ENCODE results near the gene SYT5.
A peak's percentile ranks its signal among the peaks of the same experiment; 100 is the strongest.
"Not testable (repeated sequence)": the region's sequence is repeated elsewhere in the genome, so short reads cannot be mapped to it uniquely, and the experiment has no call there.

SYT5 gene

DNA sequence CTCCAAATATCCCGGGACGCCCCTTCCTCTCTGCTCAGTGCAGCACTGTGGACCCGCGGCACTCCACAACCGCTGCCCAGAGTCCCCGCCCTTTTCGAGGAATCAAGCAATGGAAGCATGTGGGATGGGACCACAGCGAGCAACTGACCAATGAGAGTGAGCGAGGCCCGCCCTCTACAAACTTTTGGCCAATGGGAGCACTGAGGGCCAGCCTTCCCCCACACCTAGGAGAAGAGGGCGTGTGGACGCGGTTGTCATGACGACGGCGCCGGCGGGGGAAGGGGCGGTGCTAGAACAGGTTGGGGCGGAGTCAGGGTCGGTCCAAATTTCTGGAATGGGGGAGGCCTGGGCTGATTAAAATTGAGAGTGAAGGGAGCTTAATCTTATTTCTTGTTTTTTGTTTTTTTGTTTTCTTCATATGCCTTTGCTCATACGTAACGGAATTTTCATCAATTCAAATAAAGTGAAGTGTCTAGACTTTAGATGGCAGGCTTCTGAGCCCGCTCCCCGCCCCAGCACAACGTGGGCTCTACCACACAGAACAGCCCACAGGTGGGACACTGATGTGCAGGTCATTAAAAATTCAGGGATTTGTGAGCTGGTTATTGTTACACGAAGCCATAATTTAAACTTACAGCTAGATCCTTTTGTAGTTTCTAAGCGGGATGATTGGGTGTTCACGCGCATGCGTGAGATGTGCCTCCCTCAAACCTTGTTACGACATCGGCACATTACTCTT lies 13.4 kb downstream of the SYT5 start, which contains the start of gene DNAAF3:
DNAAF3 (minus strand) TSS at position 84 of the 739 bp plus-strand sequence. CDS start 200 bp downstream, outside the sequence.
- DNase-seq = peak; percentile 67

DNA sequence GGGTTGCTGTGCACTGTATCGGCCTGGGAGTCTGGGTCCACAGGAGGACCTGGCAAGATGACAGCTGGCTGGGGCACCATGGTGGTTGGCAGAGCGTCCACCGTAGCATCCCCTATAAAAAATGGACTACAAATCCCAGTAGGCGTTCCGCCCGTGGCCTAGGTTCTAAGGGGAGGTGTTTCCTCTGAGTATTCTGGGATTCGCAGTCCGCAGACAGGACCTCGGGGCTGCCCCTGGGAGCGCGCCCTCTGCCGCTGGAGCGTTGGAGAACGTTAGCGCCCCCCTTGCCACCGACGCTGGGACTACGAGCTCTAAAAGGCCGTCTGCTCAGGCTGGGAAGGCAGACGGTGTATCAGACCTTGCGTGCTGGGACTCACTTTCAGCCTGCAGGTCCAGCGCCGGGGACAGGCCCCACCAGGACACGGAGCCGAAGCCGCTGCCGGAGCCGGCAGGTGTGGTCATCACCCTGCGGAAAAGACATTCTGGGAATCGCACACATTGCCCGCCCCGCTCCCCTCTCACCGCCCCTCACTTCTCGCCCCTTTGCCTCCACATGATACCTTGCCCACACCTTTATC lies 14.0 kb downstream of the SYT5 start:
- DNase-seq = peak; percentile 28

DNA sequence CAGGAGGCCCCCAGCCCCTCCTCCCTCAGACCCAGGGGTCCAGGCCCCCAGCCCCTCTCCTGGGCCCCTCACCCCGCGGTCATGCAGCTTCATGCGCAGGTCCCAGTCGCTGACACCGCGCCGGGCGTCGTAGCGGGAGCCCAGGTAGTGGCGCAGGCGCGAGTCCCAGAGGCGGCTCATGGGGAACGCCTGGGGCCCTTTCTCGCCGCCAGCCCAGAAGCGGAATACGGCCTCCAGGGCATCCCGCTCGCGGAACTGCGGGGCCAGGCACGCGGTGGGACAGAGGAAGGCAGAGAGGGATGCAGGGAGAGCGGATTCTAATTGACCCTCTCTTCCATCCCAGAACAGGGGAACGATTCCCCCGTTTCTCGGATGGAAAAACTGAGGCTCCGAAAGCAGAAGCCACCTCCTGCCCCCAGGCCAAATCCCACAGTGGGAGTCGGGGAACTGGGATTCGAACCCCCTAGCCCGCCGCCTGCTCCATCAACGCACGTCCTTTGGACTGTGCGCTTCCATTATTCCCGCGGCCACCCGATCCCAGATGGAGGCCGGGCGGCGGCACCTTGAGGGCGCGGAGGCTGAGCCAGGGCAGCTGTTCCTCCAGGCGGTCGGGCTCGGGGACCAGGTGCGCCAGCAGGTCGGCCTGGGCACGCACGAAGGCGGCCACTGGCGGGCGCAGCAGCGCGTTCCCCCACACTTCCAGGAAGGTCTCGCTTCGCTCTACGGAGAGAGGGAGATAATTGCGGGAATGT lies 18.3 kb downstream of the SYT5 start:
- no peak for DNase-seq

DNA sequence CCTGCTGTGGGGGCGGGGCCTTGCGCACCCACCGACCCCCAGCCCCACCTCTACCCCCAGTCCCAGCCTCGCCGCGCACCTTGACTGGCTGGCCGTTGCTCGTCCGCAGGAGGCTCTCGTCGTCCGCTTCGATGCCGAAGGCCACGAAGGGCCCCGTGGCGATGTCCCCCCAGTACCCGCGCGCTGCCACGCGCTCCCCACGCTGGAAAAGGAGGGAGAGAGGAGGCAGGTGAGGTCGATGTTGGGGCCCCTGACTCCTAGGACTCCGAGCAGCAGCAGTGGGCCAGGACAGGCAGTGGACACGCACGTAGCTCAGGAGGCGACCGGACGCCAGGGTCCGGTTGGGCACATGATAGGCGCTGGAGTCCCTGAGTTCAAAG lies 19.1 kb downstream of the SYT5 start:
- no peak for DNase-seq

DNA sequence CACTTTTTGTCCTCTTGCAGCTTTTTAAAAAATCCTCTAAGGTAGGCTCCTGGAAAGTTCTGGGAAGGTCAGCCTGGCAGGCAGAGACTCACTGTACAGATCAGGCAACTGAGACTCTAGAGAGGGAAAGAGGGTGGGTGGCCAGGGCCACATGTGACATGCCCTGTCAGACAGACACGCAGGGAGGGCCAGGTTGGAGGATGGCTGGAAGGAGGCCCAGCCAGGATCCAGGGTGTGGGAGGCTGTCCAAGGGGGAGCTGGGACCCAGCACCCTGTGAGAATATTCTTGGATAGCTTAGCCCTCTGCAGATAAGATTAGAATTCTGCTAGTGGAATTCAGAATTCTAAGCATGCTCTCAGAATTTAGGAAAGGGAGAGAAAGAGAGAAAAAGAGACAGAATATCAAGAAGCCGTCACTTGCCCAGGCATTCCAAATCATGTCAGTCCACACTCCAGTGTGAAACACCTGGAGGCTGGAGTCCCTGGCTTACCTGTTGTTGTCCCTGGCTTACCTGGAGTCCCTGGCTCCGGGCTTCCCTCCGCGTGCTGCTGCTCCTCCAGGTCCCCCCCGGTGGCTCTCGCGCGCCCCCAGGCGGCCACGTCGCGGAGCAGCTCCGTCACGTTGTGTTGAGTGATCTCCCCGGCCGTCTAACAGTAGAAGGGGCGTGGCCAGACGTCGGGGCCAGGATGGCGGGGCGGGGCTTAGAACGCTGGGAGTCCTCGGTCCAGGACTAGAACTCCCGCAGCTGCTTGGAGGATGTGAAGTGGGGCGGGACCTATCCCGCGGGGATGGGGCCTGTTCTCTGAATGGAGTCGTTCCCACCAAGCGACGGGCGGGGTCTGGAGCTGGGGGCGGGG lies 19.7 kb downstream of the SYT5 start:
- peak; percentile 56 for DNase-seq

DNA sequence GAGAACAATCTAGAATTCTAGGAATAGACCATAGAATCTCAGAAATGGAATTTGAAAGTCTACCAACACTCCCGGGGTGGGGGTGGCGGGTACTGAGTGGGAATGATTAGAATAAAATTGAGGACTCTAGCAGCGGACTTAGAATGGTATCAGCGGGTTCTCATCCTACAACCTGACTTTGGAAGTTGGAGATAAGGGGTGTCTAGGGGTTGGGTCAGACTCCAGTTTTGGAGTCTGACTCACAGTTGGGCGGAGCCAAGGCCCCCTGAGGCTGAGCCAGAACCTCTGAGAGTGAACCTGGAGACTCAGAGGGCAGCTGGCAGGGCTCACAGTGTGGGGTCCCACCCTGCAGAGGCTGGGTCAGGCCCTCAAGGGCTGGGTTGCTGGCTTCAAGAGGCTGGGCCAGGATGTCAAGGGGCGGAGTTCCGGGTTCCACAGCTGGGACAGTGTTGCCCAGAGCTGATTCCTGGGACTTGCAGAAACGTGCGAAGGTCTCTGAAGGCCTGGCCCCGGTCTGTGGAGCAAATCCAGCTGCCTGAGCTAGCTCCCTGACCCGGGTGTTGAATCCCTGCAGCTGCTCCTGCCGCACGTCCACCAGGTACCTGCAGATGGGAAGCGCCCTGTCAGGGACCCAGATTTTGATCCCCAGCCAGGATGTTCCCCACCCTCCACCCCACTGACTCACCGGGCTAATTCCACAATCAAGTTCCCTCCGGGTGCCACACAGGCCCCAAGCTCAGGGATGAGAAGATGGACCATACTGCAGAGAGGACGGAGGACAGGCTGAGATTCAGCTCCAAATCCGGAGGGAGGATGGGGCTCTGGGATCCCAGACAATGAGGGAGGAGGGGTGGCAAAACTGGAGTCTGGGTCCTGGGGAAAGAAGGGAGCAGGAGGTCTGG lies 21.0 kb downstream of the SYT5 start:
- no peak for DNase-seq

DNA sequence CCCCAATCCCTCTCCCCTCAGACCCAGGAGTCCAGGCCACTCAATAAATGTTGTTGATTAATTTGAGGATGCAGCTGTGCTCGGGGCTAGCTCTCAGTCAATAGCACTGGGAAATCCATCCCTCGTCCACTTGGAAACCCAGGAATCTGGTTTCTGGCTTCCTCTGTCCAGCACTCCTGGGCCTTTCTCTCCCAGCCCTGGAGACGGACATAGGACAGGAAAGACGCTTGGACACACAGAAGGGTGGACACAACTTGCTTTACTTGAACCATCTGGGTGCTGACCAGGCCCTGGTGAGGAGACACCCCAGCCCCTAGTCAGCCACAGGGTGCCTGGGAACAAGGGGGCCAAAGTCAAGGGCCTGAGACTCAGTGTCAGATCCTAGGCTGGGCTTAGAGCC lies 21.7 kb downstream of the SYT5 start:
- no peak for DNase-seq

DNA sequence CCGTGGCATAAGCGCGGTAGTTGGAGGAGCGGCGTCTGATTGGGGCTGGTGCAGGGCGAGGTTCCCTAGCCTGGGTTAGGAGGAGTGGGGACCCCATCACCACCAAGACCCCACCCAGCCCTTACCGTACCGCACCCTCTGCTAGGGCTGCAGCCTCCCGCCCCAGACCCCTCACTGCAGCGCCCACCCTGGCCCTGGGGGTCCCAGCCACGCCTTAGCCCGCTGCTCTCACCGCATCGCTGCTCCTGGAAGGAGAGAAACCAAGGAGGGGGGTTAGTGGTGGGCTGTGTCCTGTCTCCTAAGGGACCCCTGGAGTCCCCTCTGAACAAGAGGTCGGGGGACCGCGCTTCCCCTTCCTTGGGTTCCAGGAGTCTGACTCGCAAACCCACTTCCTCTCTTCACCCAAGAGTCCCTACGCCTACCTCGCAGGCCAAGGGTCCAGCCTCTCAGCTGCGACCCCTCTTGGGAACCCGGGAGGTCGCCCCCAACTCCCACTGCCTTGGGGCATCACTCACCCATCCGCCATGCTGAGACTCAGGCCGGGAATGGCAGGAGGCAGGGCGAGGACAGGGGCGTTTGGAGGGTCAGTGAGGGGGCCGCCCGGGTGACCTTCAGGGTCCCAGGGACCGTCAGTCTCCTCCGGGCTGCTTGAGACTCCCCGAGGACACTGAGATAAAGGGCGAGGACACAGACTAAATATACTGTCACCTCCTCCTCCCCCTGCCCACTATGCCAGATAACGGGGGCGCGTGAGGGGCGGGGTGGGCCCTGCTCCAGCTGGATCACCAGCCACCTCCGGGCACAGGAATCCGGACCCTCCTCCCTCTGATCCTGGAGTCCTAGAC lies 22.8 kb downstream of the SYT5 start, which contains the start of gene TNNI3:
TNNI3 (minus strand) TSS at position 669 of the 845 bp plus-strand sequence; CDS start at position 526, 143 bp downstream.
- no peak for DNase-seq

DNA sequence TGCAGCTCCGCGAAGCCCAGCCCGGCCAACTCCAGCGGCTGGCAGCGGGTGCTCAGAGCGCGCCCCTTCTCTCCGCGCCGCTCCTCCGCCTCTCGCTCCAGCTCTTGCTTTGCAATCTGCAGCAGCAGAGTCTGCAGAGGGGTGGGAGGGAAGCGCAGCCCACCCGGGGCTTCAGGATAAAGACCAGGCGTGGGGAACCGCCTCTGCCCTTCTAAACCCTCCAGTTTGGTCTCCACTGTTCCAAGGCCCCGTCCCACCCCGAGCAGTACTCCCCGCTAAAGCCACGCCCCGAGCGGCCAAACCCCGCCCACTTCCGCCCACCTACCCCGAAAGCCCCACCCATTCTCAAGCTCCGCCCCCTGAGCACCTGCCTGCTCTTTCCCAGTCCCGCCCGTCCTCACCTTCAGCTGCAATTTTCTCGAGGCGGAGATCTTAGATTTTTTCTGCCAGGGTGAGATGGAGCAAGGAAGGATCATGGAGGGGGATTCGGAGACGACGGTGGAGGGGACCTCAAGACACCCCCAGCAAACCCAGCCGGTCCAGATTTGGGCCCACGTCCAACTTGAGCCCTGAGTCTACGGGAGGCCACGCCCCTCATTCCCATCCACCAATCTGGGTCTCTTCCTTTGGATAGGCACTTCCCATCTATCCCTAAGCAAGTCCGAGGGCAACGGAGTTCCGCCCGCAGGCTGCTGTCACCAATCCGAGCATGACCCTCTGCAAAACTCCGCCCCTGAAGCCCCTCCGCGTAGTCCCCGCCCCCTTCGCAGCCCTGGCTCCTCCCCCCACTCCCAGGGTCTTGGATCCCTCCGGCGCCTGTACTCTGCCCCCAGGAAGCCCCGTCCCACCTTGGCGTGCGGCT lies 23.7 kb downstream of the SYT5 start:
- DNase-seq = peak; percentile 28

DNA sequence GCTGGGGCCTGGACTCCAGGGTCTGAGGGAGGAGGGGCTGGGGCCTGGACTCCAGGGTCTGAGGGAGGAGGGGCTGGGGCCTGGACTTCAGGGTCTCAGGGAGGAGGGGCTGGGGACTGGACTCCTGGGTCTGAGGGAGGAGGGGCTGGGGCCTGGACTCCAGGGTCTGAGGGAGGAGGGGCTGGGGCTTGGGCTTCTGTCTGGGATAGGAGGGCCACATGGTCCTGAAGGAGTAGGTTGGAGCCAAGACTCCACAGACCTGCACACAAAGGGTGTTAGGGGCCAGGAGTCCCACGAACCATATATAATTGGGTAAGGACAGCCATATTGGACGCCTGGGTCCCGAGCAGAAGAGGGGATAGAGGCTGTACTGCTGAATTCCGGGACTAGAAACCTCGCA lies 24.3 kb downstream of the SYT5 start:
- DNase-seq = not testable (repeated sequence)

DNA sequence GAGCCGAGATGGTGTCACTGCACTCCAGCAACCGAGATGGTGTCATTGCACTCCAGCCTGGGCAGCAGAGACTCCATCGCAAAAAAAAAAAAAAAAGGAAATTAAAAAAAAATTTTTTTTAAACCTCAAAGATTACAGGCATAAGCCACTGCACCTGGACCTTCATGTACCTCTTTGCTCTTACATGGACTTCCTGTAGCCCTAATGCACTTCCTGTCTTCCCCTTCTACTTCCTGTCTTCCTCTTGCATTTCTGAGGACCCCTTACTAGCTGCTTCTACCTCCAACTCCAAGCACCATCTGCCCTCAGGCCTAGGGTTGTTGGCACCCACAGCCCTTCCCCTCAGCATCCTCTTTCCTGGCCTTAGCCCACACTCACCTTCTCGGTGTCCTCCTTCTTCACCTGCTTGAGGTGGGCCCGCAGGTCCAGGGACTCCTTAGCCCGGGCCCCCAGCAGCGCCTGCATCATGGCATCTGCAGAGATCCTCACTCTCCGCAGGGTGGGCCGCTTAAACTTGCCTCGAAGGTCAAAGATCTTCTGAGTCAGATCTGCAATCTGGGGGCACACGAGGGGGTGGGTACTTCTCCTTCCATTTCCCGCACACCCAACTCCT lies 26.3 kb downstream of the SYT5 start:
- no peak for DNase-seq

DNA sequence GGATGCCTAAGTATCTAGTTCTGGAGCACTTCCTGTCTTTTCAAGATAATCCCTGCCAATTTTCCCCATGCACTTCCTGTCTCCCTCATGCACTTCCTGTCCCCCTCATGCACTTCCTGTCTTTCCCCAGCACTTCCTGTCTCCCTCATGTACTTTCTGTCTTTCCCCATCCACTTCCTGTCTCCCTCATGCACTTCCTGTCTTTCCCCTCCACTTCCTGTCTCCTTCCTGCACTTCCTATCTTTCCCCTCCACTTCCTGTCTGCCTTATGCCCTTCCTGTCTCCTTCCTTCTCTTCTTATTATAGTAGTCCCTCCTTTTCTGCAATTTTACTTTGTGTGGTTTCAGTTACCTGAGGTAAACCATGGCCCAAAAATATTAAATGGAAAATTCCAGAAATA lies 28.1 kb downstream of the SYT5 start:
- DNase-seq = no peak

DNA sequence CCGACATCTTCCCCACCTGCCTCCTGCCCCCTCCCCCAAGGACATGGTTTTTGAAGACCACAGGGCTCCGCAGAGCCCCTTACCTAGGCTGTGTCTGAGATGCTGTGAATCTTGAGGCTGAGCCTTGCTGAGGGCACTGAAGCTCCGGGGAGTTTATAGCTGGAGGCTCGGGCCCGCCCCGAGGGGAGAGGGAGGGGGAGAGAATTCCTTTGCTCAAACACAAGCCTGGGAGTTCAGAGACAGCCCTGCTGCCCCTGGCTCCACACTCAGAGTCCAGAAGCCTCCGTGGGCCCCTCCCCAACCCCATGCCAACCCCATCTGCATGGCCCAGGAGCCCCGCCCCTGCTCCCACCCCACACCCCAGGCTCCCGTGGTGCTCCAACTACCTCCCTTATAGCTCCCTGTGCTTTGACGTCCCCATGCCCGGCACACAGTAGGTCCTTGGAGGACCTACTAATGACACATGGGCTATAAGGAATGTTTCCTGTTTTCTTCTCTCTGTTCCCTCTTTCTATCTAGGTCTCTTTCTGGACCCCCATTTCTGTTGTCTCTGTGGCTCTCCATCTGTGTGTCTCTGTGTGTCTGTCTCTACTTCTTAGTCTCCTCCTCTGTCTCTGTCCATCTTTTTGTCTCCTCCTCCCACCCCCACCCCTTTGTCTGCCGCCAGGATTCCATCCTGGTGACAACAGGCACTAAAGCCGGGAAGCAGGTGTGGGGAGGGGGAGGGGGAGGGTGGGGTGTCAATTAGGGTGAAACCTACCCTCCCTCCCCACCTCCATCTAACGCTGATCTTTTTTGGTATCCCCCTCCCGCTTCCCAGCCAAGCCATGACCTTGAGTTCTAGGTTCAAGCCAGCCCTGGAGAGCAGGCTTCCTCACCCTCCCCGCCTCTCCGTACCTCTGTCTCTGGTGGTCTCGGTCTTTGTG lies 30.7 kb downstream of the SYT5 start, which contains the start of gene TNNT1:
TNNT1 (minus strand) TSS at position 129 of the 926 bp plus-strand sequence. CDS start 2,049 bp downstream, outside the sequence.
- DNase-seq = no peak

DNA sequence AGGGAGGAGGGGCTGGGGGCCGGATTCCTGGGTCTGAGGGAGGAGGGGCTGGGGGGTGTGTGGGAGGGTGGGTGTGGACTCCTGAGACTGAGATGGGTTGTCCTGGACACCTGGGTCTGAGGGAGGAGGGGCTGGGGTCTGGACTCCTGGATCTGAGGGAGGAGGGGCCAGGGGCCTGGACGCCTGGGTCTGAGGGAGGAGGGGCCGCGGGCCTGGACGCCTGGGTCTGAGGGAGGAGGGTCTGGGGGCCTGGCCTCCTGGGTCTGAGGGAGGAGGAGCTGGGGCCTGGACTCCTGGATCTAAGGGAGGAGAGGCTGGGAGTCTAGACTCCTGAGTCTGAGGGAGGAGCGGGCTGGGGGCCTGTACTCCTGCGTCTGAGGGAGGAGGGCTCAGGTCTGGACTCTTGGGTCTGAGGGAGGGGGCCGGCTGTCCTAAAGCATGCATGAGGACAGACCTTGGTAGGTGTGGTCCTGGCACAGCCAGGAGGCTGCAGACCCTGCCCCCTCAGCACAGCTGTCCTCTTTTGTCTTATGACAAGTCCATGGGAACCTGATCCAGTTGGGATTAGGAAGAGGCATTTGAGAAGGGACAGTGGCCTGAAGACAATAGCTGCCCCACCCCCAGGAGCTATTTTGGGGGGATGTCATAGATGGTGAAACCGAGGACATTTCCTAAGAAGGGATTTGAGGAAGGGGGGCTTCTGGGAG lies 32.4 kb downstream of the SYT5 start:
- no peak for DNase-seq

DNA sequence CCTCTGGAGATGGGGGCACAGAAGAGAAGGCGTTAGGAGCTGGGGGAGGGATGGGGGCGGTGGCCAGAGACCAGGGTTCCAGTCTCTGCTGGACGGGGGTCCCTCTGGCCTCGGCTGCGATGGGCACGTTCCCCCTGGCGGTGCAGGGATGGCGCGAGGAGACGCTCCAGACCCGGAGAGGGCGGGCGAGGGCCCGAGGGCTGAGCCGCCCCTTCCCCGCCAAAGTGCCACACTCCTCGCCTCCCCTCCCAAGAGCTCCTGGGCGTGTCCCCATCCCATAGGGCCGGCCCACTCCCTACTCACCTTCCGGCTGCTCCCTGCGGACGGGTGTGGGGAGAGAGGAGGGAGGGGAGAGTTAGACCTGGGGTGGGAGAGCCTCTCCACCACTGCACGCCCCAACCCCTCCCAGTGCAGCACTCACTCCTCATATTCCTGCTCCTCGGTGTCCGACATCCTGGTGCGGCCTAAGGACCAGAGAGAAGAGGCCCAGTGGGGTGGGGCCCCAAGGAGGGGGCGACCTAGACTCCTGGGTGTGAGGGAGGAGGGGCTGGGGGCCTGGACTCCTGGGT lies 33.3 kb downstream of the SYT5 start:
- DNase-seq = no peak

DNA sequence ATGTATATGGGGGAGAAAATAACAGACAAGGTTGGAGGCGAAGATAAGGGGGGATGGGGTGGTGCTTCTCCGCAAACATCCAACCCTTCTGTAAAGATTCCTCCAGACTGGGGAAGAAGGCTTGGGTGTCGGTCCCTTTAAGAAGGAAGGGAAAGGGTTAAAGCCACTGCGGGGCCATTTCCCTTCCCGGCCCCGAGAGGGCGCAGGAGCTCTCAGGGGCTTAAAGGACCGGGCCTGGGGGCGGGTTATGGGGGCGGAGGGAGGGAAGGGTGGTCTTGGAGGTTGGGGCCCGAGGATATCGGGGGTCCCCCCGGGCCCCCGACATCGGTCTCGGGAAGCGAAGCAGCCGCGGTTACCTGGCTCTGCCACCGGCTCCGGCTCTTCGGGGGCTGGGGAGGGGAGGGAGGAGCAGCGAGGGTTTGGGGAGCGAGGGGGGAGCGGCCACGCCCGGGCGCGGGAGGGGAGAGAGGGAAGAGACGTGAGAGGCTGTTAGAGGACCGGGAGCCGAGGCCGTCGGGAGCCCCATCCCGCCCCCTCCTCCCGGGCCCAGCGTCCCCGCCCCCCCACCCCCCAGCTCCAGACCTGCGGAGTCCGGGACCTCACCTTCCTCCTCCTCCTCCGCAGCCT lies 33.9 kb downstream of the SYT5 start:
- no peak for DNase-seq

DNA sequence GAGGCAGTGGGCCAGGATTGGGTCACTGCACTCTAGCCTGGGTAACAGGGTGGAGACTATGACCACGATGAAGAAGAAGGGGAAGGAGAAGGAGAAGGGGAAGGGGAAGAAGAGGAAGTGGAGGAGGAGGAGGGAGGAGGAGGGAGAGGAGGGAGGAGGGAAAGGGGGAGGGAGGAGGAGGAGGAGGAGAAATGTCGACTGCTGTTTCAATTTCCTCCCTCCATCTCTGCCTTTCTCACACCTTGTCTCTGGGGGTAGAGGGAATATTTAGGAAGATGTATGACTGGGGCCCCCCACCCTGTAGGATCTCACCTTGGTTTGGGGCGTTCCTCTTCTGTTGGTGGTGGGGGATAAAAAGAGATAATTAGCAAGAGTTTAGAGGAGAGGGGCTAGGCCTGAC lies 34.9 kb downstream of the SYT5 start:
- DNase-seq = no peak

Data from NCI-H1092 (cell line).